ENCODE data around the gene WDR31. TPM values are rescaled to one million over a fixed set of nuclear protein-coding genes. Genes with fewer than 3 reads are reported as not detected.
A peak's percentile ranks its signal among the peaks of the same experiment; 100 is the strongest.

The WDR31 gene
- total and polyA plus RNA-seq, 10 donors: 0.15 to 2.3 (median 0.78) TPM

DNA sequence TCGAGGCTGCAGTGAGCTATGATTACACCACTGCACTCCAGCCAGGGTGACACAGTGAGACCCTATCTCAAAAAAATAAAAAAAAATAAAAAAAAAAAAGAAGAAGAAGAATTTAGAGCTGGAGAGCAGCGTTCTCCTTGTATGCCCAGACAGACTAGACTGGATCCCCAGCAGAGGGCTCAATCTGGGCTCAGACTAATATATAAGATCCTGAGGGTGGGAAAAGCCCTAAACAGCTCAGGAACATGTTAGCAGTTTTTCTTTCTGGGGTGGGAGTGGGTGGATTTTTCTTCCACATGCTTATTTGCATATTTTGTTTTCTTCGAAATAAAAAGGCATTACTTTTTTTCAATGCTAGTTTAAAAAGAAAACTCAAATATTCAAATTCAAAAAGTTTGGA lies 8.4 kb upstream of the WDR31 start:
- intact Hi-C loops (cut with DNase I; ENCODE audit: low total_unique reads): no loop called here
- Histone ChIP-seq H3K36me3 (no peaks in the 10 kb centered on the region), H3K4me1 (peaks cover 10 to 27% (median 23%) of the 10 kb centered on the region in 6 donors), H3K27me3 (replicated peaks in 1 of 7) (peaks cover 0 to 31% (median 10%) of the 10 kb centered on the region in 7 donors), H3K27ac (no peak overlapping the region), H3K9me3 (no peaks in the 10 kb centered on the region), H3K4me3 (no peak overlapping the region)
- no peak for DNase-seq
- 86 to 94% (median 89%) methylated on average over 3 of the region's 3 CpGs for WGBS, 5 donors
- TF ChIP-seq POLR2AphosphoS5 (IDR thresholded peaks at IDR 0.05) (no peak), POLR2A (IDR thresholded peaks at IDR 0.05) (no peak)
- TF ChIP-seq, protein P1, sequence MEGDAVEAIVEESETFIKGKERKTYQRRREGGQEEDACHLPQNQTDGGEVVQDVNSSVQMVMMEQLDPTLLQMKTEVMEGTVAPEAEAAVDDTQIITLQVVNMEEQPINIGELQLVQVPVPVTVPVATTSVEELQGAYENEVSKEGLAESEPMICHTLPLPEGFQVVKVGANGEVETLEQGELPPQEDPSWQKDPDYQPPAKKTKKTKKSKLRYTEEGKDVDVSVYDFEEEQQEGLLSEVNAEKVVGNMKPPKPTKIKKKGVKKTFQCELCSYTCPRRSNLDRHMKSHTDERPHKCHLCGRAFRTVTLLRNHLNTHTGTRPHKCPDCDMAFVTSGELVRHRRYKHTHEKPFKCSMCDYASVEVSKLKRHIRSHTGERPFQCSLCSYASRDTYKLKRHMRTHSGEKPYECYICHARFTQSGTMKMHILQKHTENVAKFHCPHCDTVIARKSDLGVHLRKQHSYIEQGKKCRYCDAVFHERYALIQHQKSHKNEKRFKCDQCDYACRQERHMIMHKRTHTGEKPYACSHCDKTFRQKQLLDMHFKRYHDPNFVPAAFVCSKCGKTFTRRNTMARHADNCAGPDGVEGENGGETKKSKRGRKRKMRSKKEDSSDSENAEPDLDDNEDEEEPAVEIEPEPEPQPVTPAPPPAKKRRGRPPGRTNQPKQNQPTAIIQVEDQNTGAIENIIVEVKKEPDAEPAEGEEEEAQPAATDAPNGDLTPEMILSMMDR (IDR thresholded peaks at IDR 0.05 in 8 of 11, conservative IDR thresholded peaks at IDR 0.05 in 3 of 11): no peak

DNA sequence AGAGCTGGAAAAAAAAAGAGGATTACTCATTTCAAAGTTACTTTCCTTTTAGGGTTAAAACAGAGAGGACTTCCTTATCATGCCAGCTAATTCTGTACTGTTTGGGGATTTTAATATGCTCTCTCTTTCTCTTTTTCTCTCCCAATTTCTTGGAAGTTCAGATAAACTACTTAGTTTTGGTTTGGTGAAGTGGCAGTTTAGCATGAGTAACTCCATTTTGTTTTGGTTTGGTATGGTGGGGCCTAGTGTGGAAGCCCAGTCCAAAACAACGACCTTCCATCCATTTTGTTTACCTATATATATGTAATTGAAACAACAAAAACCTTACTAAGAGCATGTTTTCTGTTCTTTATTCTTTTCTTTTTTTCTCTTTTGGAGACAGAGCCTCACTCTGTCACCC lies 5.6 kb upstream of the WDR31 start:
- no peaks in the 10 kb centered on the region for H3K36me3 ChIP-seq
- peaks cover 8 to 22% (median 17%) of the 10 kb centered on the region in 6 donors for H3K4me1 ChIP-seq
- H3K4me3 ChIP-seq: no peak overlapping the region
- WGBS, 5 donors: 0 to 83% (median 44%) methylated on average over 1 of the region's 1 CpG
- DNase-seq: no peak
- TF ChIP-seq, protein P1 (IDR thresholded peaks at IDR 0.05 in 8 of 11, conservative IDR thresholded peaks at IDR 0.05 in 3 of 11): no peak
- no peak overlapping the region for H3K27ac ChIP-seq
- H3K27me3 ChIP-seq (replicated peaks in 1 of 7): peaks cover 0 to 20% (median 10%) of the 10 kb centered on the region in 7 donors
- intact Hi-C loops (cut with DNase I; ENCODE audit: low total_unique reads): no loop called here
- no peaks in the 10 kb centered on the region for H3K9me3 ChIP-seq

DNA sequence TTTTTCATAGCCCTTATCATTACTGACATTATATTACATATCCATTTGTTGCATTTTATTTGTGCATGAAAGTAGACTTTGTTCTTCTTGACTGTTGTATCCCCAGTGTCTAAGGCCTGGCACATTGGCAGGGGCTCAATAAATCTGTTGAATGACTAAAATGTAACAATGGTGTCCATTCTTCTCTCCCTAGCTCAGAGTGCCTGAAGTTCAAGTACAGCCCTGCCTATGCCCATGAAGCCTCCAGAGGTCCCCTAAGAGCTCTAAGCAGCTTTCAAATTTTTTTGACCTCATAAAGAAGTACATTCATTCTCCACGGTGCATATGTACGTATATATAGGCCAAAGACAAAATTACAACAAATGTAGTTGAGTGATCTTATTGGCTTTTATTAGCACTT lies 5.1 kb upstream of the WDR31 start:
- Histone ChIP-seq H3K27me3 (replicated peaks in 1 of 7) (peaks cover 0 to 15% (median 7%) of the 10 kb centered on the region in 7 donors), H3K36me3 (no peaks in the 10 kb centered on the region), H3K27ac (no peak overlapping the region), H3K4me1 (peaks cover 4 to 22% (median 14%) of the 10 kb centered on the region in 6 donors), H3K9me3 (no peaks in the 10 kb centered on the region), H3K4me3 (no peak overlapping the region)
- 83 to 92% (median 85%) methylated on average over 2 of the region's 2 CpGs for WGBS, 5 donors
- TF ChIP-seq, protein P1 (IDR thresholded peaks at IDR 0.05 in 8 of 11, conservative IDR thresholded peaks at IDR 0.05 in 3 of 11): no peak
- no peak for TF ChIP-seq POLR2AphosphoS5 (IDR thresholded peaks at IDR 0.05)
- no peak for TF ChIP-seq POLR2A (IDR thresholded peaks at IDR 0.05)
- no peak for DNase-seq
- intact Hi-C loops (cut with DNase I; ENCODE audit: low total_unique reads): no loop called here

- WGBS, 5 donors: 39 to 60% (median 56%) methylated on average over 1 of the region's 1 CpG
- intact Hi-C loops (cut with DNase I; ENCODE audit: low total_unique reads): no loop called here
Observed at GRCh38 chr9:113343732-113344231, 3.7 kb upstream of the WDR31 start.

More at GRCh38 chr9:113343732-113344231, 3.7 kb upstream of the WDR31 start:
- Histone ChIP-seq H3K9me3 (no peaks in the 10 kb centered on the region), H3K27me3 (replicated peaks in 1 of 7) (peaks cover 0 to 1% (median 0%) of the 10 kb centered on the region in 7 donors), H3K36me3 (no peaks in the 10 kb centered on the region), H3K4me3 (no peak overlapping the region), H3K27ac (peak overlapping the region in 6 of 8 donors; percentile 43 to 67 (median 52)), H3K4me1 (peaks cover 5 to 19% (median 13%) of the 10 kb centered on the region in 6 donors)
- TF ChIP-seq, protein P1 (IDR thresholded peaks at IDR 0.05 in 8 of 11, conservative IDR thresholded peaks at IDR 0.05 in 3 of 11): no peak
- no peak for TF ChIP-seq POLR2A (IDR thresholded peaks at IDR 0.05)
- TF ChIP-seq POLR2AphosphoS5 (IDR thresholded peaks at IDR 0.05): peak in 2 of 3 donors; percentile 29 to 33
- DNase-seq: no peak
